GM12875 (cell line): ENCODE measurements around the gene ZNF548.
A peak's percentile ranks its signal among the peaks of the same experiment; 100 is the strongest.

Experiments used
- H3K4me3 ChIP-seq: one replicate; pipeline ENCODE4 v1.5.1; 2011; ENCODE audit warnings: low read depth, low read length, control low read depth
- TF ChIP-seq, protein P1 (sequence below): IDR thresholded peaks from 2 replicates; pipeline ENCODE4 v1.5.1; 2011; ENCODE audit warnings: low read depth, mild to moderate bottlenecking, control low read depth, inconsistent platforms, low read length, moderate library complexity, borderline replicate concordance; ENCODE audit not compliant: insufficient read depth

Gene ZNF548

DNA sequence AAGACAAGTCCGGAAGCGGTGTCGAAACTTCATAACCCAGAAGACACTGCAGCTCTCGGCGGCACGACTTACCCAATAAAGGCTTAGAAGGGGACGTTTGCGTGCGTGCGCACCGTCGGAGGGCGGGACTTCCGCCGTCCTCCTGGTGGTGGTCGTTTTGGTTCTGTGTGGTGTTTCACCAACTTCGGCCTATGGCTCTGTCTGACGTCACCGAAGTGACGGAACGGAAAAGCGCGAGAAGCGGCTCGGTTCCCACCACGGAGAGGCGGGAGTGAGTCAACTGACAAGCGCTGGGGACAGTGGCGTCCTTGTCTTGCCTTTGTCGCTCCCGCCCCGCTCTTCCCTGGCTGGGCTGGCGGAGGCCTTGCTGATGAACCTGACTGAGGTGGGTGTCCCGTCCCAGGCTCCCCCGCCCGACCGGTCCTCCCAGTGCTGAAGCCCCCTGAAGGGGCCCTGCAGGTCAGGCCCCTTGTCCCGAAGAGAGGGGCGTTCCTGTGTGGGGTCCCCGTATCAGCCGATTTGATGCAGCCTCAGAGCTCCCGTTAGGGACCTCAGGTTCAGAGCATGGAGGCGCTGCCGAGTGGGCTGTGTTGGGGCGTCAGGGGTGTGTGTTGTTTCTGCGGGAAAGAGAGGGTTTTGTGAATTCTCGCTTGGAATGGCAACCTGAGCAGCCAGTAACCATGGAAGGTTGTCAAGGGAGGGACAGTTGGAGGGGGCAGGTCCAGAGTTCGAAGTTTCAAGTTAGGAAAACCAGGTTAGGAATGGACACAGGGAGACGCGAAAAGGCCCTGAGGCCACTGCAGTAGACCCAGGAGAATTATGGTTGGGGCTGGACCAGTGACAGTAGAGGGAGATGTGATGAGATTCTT is at the start of gene ZNF548:
ZNF548 (plus strand) TSS at position 125 of the 869 bp plus-strand sequence; CDS start at position 371, 246 bp downstream.
- peak within 1 kb of the TSS; percentile 75 for H3K4me3 ChIP-seq
- TF ChIP-seq, protein P1, sequence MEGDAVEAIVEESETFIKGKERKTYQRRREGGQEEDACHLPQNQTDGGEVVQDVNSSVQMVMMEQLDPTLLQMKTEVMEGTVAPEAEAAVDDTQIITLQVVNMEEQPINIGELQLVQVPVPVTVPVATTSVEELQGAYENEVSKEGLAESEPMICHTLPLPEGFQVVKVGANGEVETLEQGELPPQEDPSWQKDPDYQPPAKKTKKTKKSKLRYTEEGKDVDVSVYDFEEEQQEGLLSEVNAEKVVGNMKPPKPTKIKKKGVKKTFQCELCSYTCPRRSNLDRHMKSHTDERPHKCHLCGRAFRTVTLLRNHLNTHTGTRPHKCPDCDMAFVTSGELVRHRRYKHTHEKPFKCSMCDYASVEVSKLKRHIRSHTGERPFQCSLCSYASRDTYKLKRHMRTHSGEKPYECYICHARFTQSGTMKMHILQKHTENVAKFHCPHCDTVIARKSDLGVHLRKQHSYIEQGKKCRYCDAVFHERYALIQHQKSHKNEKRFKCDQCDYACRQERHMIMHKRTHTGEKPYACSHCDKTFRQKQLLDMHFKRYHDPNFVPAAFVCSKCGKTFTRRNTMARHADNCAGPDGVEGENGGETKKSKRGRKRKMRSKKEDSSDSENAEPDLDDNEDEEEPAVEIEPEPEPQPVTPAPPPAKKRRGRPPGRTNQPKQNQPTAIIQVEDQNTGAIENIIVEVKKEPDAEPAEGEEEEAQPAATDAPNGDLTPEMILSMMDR: no peak

DNA sequence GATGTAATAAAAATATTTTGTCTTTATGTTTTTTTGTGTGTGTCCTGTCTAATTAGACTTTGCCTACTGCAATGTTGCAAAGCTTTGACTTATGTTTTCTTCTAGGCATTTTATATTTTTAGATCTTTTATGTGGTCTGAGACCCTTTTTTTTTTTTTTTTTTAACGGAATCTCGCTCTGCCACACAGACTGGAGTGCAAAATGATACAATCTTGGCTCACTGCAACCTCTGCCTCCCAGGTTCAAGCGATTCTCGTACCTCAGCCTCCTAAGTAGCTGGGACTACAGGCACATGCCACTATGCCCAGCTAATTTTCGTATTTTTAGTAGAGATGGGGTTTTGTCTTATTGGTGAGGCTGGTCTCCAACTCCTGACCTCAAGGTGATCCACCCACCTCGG is 47.1 kb upstream of the ZNF548 start:
- H3K4me3 ChIP-seq: no peak overlapping the region
- TF ChIP-seq, protein P1: no peak

DNA sequence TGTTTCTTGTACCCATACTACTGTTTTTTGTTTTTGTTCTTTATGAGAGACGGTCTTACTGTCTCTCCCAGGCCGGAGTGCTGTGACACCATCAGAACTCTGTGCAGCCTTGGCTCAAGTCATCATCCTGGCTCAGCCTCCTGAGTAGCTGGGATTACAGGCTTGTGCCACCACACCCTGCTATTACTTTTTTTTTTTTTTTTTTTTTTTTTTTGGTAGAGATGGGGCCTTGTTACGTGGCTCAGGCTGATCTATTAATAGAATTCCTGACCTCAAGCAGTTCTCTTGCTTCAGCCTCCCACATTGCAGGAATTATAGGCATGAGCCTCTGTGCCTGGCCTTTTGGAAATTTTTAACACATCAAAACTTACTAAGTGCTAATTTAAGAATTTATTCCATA is 41.5 kb upstream of the ZNF548 start:
- TF ChIP-seq, protein P1: no peak
- H3K4me3 ChIP-seq: no peak overlapping the region

DNA sequence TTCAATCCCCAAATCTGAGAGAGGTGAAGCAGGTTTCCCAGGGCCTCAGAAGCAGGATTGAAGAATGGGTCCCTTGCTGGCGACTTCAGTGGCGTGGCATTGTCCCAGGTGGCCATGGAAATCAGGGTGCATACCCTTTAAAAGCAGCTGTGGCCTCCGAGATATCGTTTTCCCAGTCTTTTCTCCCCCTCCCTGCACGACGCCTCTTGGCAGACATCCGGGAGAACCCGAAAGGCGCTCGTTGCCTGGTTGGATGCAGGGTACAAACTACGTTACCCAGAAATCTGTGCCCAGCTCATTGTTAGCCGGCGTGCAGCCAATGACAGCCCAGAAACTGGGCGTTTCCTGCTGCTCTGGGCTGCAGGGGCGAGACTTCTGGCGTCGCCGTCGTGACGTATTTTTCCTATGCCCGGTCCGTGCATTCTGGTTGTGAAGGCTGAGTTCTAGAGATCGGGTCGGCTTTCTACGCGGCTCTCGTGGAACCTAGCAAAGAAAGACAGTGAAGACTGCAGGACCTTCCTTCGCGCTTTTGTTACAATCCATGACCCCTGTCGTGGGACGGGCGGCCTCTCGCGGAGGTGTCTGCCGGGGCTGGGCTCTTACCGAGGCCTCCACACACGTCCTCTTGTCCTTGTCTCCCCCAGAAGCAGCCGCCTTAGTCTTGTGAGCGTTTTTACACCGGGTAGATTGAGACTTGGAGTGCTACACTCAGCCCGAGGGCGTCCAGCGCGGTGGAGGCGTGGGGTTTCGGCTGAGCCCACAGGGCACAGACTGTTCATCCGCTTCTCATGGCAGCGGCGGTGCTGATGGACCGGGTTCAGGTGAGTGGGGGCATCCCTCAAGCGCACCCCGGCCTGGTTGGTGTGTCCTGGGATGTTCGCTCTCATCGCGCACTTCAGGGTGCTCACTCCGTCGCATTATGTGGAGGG is 38.5 kb upstream of the ZNF548 start, which contains the start of gene ZNF304:
ZNF304 (plus strand) TSS at position 395 of the 929 bp plus-strand sequence; CDS start at position 789, 394 bp downstream.
- H3K4me3 ChIP-seq: peak within 1 kb of the TSS; percentile 80
- TF ChIP-seq, protein P1: no peak

DNA sequence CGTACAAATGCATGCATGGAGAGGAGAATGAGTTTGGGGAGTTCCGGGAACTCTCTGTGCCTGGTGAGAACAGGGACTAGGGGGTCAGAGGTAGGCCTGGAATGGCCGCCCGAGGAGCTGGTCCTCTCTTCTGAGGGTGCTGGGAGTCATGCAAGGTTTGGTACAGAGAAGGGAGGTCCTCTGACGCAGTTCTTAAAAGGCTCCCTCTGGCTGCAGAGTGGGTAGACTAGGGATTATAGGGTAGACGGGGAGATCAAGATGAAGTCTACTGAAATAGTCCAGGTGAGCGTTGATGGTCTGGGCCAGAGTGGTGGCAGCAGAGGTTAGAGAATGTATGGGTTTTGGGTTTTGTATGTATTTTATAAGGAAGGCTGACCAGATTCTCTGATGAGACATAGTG is 37.8 kb upstream of the ZNF548 start:
- peak overlapping the region; percentile 80 for H3K4me3 ChIP-seq
- TF ChIP-seq, protein P1: no peak

DNA sequence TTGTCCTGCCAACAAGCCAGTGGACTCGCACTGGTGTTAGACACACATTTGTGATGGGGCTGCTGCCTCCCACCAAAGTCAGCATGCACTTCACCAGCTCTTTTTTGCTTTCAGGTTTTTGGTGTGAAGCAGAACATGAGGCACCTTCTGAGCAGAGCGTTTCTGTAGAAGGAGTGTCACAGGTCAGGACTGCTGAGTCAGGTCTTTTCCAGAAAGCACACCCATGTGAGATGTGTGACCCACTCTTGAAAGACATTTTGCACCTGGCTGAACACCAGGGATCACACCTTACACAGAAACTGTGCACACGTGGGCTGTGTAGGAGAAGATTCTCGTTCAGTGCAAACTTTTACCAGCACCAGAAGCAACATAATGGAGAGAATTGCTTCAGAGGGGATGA is 33.7 kb upstream of the ZNF548 start:
- TF ChIP-seq, protein P1: no peak
- H3K4me3 ChIP-seq: no peak overlapping the region

DNA sequence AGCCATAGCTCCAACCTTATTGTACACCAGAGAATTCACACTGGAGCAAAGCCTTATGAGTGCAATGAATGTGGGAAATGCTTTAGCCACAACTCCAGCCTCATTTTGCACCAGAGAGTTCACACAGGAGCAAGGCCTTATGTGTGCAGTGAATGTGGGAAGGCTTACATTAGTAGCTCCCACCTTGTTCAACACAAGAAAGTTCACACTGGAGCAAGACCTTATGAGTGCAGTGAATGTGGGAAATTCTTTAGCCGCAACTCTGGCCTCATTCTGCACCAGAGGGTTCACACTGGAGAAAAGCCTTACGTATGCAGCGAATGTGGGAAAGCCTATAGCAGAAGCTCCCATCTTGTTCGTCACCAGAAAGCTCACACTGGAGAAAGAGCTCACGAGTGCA is 32.2 kb upstream of the ZNF548 start:
- TF ChIP-seq, protein P1: no peak
- H3K4me3 ChIP-seq: no peak overlapping the region
